HFFc6 (cell line): Measurements from ENCODE around the gene PMIS2. TPM values are rescaled to one million over a fixed set of nuclear protein-coding genes. Genes with fewer than 3 reads are reported as not detected.
"Not testable (repeated sequence)": the region's sequence is repeated elsewhere in the genome, so short reads cannot be mapped to it uniquely, and the experiment has no call there.

ENCODE experiments used
- DNase-seq: peaks from one replicate; pipeline ENCODE4 v3.0.0-alpha.2; 2018
- H3K27ac Mint-ChIP-seq: 2 replicates; pipeline ENCODE4 v1.8.0; 2020; ENCODE audit warnings: mild to moderate bottlenecking, mixed read lengths
- H3K27me3 Mint-ChIP-seq: 2 replicates; pipeline ENCODE4 v1.8.0; 2021; ENCODE audit warnings: mild to moderate bottlenecking, moderate library complexity, mixed read lengths; ENCODE audit not compliant: insufficient read depth
- H3K36me3 Mint-ChIP-seq: 2 replicates; pipeline ENCODE4 v1.8.0; 2021; ENCODE audit warnings: low read depth, mixed read lengths
- H3K4me1 Mint-ChIP-seq: 2 replicates; pipeline ENCODE4 v1.8.0; 2020; ENCODE audit warnings: low read depth, mixed read lengths
- H3K4me3 Mint-ChIP-seq: 2 replicates; pipeline ENCODE4 v1.8.0; 2020; ENCODE audit warnings: mild to moderate bottlenecking, moderate library complexity, mixed read lengths
- H3K9me3 Mint-ChIP-seq: 2 replicates; pipeline ENCODE4 v1.8.0; 2020; ENCODE audit warnings: mild to moderate bottlenecking, mixed read lengths
- total RNA-seq, 6 experiments: library from RNA; stranded (reverse); fragmentation: NEBNext Ultra II Directional; extraction: Animal tissue kit (Norgen Biotek cat#: 25700); gene quantifications; 2 replicates in 1 of 6; 3 replicates in 5 of 6; pipeline ENCODE4 v1.2.3, GENCODE V29; 2021
- TF ChIP-seq, protein P1 (sequence below): fragments of 200-600 bp; sonication (generic); IDR thresholded peaks from 2 replicates; pipeline ENCODE4 v1.5.0; 2021; ENCODE audit warnings: antibody characterized with exemption, mild to moderate bottlenecking

The PMIS2 gene
- total RNA-seq, 6 experiments from 2014 or later: not detected

DNA sequence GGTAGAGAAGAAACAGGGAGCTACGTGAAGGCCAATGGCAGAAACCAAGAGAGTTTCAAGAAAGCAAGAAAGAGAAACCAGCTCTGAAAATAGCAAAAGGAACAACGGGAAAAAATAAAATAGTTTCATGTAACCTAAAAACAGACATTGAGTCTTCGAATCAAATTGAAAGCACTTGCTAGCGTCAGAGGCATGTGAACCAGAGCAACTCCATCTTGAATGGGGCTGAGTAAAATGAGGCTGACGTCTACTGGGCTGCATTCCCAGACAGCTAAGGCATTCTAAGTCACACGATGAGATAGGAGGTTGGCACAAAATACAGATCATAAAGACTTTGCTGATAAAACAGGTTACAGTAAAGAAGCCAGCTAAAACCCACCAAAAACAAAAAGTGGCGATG lies 7.3 kb upstream of the PMIS2 start:
- H3K36me3 Mint-ChIP-seq: peaks cover 19% of the 10 kb centered on the region
- no peak for DNase-seq
- H3K27me3 Mint-ChIP-seq: peaks cover 15% of the 10 kb centered on the region
- no peak overlapping the region for H3K4me3 Mint-ChIP-seq
- TF ChIP-seq, protein P1, sequence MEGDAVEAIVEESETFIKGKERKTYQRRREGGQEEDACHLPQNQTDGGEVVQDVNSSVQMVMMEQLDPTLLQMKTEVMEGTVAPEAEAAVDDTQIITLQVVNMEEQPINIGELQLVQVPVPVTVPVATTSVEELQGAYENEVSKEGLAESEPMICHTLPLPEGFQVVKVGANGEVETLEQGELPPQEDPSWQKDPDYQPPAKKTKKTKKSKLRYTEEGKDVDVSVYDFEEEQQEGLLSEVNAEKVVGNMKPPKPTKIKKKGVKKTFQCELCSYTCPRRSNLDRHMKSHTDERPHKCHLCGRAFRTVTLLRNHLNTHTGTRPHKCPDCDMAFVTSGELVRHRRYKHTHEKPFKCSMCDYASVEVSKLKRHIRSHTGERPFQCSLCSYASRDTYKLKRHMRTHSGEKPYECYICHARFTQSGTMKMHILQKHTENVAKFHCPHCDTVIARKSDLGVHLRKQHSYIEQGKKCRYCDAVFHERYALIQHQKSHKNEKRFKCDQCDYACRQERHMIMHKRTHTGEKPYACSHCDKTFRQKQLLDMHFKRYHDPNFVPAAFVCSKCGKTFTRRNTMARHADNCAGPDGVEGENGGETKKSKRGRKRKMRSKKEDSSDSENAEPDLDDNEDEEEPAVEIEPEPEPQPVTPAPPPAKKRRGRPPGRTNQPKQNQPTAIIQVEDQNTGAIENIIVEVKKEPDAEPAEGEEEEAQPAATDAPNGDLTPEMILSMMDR: no peak
- H3K9me3 Mint-ChIP-seq: peaks cover 30% of the 10 kb centered on the region
- H3K4me1 Mint-ChIP-seq: no peaks in the 10 kb centered on the region
- H3K27ac Mint-ChIP-seq: no peak overlapping the region

DNA sequence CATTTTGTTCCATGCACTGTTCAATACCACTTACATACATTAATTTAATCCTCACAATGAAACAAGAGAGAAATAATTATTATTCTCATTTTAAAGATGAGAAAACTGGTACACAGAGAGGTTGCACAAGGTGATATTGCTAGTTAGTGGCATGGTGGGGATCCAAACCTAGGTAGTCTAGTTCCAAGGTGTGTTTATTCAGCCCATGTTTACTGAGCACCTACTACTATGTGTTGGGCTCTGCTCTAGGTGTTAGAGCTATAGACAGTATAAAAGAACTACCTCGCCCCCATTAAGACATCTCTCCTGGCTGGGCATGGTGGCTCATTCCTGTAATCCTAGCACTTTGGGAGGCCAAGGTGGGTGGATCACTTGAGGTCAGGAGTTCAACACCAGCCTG lies 3.2 kb upstream of the PMIS2 start:
- Mint-ChIP-seq H3K27ac (no peak overlapping the region), H3K36me3 (no peaks in the 10 kb centered on the region), H3K9me3 (peaks cover 6% of the 10 kb centered on the region; the same call in 1 of the 2 replicates), H3K4me3 (no peak overlapping the region), H3K4me1 (no peaks in the 10 kb centered on the region), H3K27me3 (peaks cover 28% of the 10 kb centered on the region)
- DNase-seq: no peak
- TF ChIP-seq, protein P1: no peak

DNA sequence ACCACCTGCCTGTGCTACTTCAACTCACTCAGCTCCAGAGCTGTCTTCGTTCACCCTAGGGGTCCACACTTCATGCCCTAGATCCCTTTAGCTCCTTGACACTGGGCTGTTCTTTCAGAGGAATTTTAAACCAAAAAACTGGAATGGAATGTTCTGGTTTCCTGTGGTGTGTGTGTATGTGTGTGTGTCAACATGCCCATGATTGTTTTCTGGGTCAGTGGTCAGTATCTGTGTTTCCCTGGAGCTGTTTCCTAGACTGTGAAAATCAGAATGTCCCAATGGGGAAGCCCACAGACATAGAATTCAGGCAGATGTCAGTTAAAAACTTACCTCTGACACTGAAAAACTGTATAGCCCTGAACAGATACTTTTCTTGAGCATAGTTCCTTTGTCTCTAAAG lies 1.3 kb downstream of the PMIS2 start:
- TF ChIP-seq, protein P1: no peak
- H3K9me3 Mint-ChIP-seq: 0 out of 2 replicates have a peak, but pooled peaks cover 4% of the 10 kb centered on the region
- DNase-seq: no peak
- H3K36me3 Mint-ChIP-seq: no peaks in the 10 kb centered on the region
- peaks cover 27% of the 10 kb centered on the region for H3K27me3 Mint-ChIP-seq
- no peak overlapping the region for H3K4me3 Mint-ChIP-seq
- H3K4me1 Mint-ChIP-seq: no peaks in the 10 kb centered on the region
- H3K27ac Mint-ChIP-seq: no peak overlapping the region

DNA sequence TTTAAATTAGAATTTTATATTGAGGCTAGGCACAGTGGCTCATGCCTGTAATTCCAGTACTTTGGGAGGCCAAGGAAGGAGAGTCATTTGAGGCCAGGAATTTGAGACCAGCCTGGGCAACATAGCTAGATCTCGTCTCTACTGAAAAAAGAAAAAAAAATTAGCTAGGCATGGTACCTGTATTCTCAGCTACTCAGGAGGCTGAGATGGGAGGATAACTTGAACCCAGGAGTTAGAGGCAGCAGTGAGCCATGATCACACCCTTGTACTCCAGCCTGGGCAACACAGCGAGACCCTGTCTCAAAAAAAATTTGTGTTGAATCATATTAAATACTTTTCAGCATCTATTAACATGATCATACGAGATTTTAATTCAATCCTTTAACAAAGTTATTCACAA lies 4.9 kb downstream of the PMIS2 start:
- no peaks in the 10 kb centered on the region for H3K36me3 Mint-ChIP-seq
- H3K4me3 Mint-ChIP-seq: no peak overlapping the region
- H3K4me1 Mint-ChIP-seq: no peaks in the 10 kb centered on the region
- H3K9me3 Mint-ChIP-seq: no peaks in the 10 kb centered on the region
- no peak overlapping the region for H3K27ac Mint-ChIP-seq
- no peak for DNase-seq
- peaks cover 2% of the 10 kb centered on the region for H3K27me3 Mint-ChIP-seq
- TF ChIP-seq, protein P1: no peak

DNA sequence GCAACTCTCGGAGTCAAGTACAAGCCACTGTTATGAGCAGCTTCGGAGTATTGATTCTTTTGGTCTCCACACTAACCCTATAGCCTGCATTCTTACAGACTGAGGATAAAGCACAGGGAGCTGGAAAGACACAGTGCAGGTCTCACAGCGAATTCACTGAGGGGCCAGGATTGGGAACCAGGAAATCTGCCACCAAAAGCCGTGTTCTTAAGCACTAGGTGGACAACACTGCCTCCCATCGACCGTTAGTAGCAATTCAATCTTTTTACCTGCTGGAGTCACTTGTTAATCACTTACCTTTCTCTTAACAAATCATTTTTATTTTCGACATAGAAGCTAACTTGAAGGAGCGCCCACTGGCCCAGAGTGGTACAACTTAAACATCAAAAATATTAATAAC lies 6.3 kb downstream of the PMIS2 start:
- TF ChIP-seq, protein P1: peak; percentile 68
- Mint-ChIP-seq H3K4me3 (no peak overlapping the region), H3K9me3 (no peaks in the 10 kb centered on the region), H3K27me3 (peaks cover 2% of the 10 kb centered on the region), H3K36me3 (no peaks in the 10 kb centered on the region), H3K27ac (no peak overlapping the region), H3K4me1 (no peaks in the 10 kb centered on the region)
- DNase-seq: no peak

DNA sequence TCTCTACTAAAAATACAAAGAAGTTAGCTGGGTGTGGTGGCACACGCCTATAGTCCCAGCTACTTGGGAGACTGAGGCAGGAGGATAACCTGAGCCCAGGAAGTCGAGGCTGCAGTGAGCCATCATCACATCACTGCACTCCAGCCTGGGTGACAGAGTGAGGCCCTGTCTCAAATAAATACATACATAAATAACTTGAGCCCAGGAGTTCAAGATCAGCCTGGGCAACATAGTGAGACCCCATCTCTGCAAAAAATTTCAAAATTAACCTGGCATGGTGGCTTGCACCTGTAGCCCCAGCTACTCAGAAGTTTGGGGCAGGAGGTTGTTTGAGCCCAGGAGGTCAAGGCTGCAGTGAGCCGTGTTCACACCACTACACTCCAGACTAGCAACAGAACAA lies 9.1 kb downstream of the PMIS2 start:
- H3K27me3 Mint-ChIP-seq, DNase-seq, H3K4me3 Mint-ChIP-seq, H3K36me3 Mint-ChIP-seq, H3K27ac Mint-ChIP-seq, H3K9me3 Mint-ChIP-seq: not testable (repeated sequence)
- H3K4me1 Mint-ChIP-seq: peaks cover 15% of the 10 kb centered on the region
